Measurements from ENCODE around the gene DCD. TPM values are rescaled to one million over a fixed set of nuclear protein-coding genes. Genes with fewer than 3 reads are reported as not detected.

DCD gene
- total RNA-seq, 1 donor from 2014 or later = not detected

- no peak within 1 kb of the TSS for H3K4me2 ChIP-seq (ENCODE audit: low read length)
- Mint-ChIP-seq H3K9me3 (ENCODE audit: unreplicated experiment) (peaks cover 13% of the 10 kb centered on the region), H3K27ac (ENCODE audit: unreplicated experiment) (no peak within 1 kb of the TSS), H3K36me3 (ENCODE audit: low read depth, unreplicated experiment) (no peaks in the 10 kb centered on the region), H3K4me3 (ENCODE audit: unreplicated experiment) (no peak within 1 kb of the TSS), H3K4me1 (ENCODE audit: low read depth, unreplicated experiment) (no peaks in the 10 kb centered on the region), H3K27me3 (ENCODE audit: low read depth, unreplicated experiment) (peaks cover 31% of the 10 kb centered on the region)
- H3K4me3 ChIP-seq (ENCODE audit: insufficient read depth, low read depth, low read length) = no peak within 1 kb of the TSS
- H2AFZ ChIP-seq (ENCODE audit: low read depth, low read length) = no peak within 1 kb of the TSS
- H3K4me1 ChIP-seq (ENCODE audit: insufficient read depth, low read length) = no peaks in the 10 kb centered on the region
- DNase-seq (ENCODE audit: low read depth) = no peak
- H4K20me1 ChIP-seq (ENCODE audit: insufficient read depth, low read length) = no peaks in the 10 kb centered on the region
- no peak within 1 kb of the TSS for H3K27ac ChIP-seq (ENCODE audit: low read depth, low read length)
- no peak within 1 kb of the TSS for H3K9ac ChIP-seq (ENCODE audit: low read length)
- H3K9me3 ChIP-seq (ENCODE audit: insufficient read depth, low read depth, low read length) = peaks cover 2% of the 10 kb centered on the region
- no peak for FAIRE-seq
- TF ChIP-seq EZH2 (IDR thresholded peaks at IDR 0.05; ENCODE audit: insufficient read depth, low read length) = no peak
- no peak for TF ChIP-seq CTCF (IDR thresholded peaks at IDR 0.05; ENCODE audit: insufficient read depth, low read depth, low read length)
- no peaks in the 10 kb centered on the region for H3K79me2 ChIP-seq (ENCODE audit: insufficient read depth, low read length)
- no peaks in the 10 kb centered on the region for H3K27me3 ChIP-seq (ENCODE audit: insufficient read depth, low read length)
- H3K36me3 ChIP-seq (ENCODE audit: insufficient read depth, low read length) = no peaks in the 10 kb centered on the region
These were observed 13.4 kb downstream of the DCD start, which contains the start of gene LACRT for GRCh38 chr12:54634795-54635194. TSS of gene LACRT (minus strand) at chr12:54634895. CDS start at chr12:54634841, 54 bp downstream.

DNA sequence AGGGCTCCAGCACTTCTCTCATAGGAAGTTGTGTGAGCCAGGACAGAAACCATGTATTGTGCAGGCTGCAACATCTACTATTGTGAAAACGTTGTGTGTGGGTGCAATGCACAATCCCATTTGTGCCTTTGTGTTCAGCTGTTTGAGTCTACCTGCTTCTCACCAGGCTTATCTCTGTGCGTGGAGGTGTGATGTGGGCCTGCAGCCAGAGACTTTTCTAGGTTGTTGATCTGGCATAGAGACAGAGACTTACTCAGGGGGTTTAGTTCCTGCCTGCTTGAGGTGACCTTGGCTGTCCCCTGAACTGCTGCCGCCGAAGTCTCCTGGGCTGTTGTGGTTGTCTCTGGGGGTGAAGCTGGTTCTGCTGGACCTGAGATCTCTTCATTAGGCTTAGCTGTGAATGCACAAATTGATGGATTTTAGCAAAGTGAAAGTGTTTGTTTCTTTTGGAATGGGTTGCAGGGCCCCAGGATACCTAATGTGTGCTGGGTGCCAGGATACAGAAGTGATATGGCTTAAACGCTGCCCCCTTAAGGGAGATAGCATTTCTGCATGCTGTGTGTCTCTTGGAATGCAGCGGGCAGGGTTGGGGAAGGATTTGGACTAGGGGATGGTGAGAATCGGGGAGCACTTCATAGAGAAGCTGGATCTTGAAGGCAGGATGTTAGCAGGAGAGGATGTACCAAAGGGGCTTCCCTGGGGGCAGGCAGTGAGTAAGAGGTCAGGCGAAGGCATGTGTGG is 16.0 kb downstream of the DCD start:
- Mint-ChIP-seq H3K27me3 (ENCODE audit: low read depth, unreplicated experiment) (peaks cover 31% of the 10 kb centered on the region), H3K4me3 (ENCODE audit: unreplicated experiment) (no peak overlapping the region), H3K27ac (ENCODE audit: unreplicated experiment) (no peak overlapping the region), H3K4me1 (ENCODE audit: low read depth, unreplicated experiment) (no peaks in the 10 kb centered on the region), H3K36me3 (ENCODE audit: low read depth, unreplicated experiment) (no peaks in the 10 kb centered on the region), H3K9me3 (ENCODE audit: unreplicated experiment) (peaks cover 16% of the 10 kb centered on the region)
- H3K36me3 ChIP-seq (ENCODE audit: insufficient read depth, low read length) = no peaks in the 10 kb centered on the region
- DNase-seq (ENCODE audit: low read depth) = no peak
- H3K9ac ChIP-seq (ENCODE audit: low read length) = no peak overlapping the region
- H3K79me2 ChIP-seq (ENCODE audit: insufficient read depth, low read length) = no peaks in the 10 kb centered on the region
- H4K20me1 ChIP-seq (ENCODE audit: insufficient read depth, low read length) = no peaks in the 10 kb centered on the region
- no peak overlapping the region for H3K27ac ChIP-seq (ENCODE audit: low read depth, low read length)
- no peaks in the 10 kb centered on the region for H3K27me3 ChIP-seq (ENCODE audit: insufficient read depth, low read length)
- no peaks in the 10 kb centered on the region for H3K4me1 ChIP-seq (ENCODE audit: insufficient read depth, low read length)
- no peak overlapping the region for H2AFZ ChIP-seq (ENCODE audit: low read depth, low read length)
- no peak overlapping the region for H3K4me2 ChIP-seq (ENCODE audit: low read length)
- H3K4me3 ChIP-seq (ENCODE audit: insufficient read depth, low read depth, low read length) = no peak overlapping the region
- H3K9me3 ChIP-seq (ENCODE audit: insufficient read depth, low read depth, low read length) = no peaks in the 10 kb centered on the region
- FAIRE-seq = no peak
- TF ChIP-seq CTCF (IDR thresholded peaks at IDR 0.05; ENCODE audit: insufficient read depth, low read depth, low read length) (no peak), EZH2 (IDR thresholded peaks at IDR 0.05; ENCODE audit: insufficient read depth, low read length) (no peak)

DNA sequence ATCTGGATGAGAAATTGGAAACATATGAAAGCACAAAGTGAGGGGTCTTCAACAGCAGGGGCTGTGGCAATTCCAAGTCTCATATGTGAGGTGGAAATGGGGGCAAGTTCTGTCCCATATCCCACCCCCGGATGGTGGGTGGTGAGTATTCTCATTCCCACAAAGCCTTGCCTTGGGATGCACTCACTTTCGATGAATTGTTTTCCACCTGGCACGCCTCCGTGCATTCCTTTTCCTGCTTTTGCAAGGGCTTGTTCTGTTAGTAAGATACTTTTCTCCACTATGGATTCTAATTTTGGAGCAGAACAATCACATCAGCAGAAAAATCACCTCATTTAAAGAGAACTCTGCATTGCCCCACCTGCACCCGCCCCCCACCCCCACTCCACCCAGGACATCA is 16.6 kb downstream of the DCD start:
- TF ChIP-seq EZH2 (IDR thresholded peaks at IDR 0.05; ENCODE audit: insufficient read depth, low read length) (no peak), CTCF (IDR thresholded peaks at IDR 0.05; ENCODE audit: insufficient read depth, low read depth, low read length) (no peak)
- no peak overlapping the region for H3K4me3 Mint-ChIP-seq (ENCODE audit: unreplicated experiment)
- no peaks in the 10 kb centered on the region for H3K36me3 ChIP-seq (ENCODE audit: insufficient read depth, low read length)
- no peak overlapping the region for H3K27ac ChIP-seq (ENCODE audit: low read depth, low read length)
- no peaks in the 10 kb centered on the region for H3K36me3 Mint-ChIP-seq (ENCODE audit: low read depth, unreplicated experiment)
- no peaks in the 10 kb centered on the region for H3K4me1 ChIP-seq (ENCODE audit: insufficient read depth, low read length)
- H3K27me3 ChIP-seq (ENCODE audit: insufficient read depth, low read length) = no peaks in the 10 kb centered on the region
- no peaks in the 10 kb centered on the region for H3K9me3 ChIP-seq (ENCODE audit: insufficient read depth, low read depth, low read length)
- no peak overlapping the region for H2AFZ ChIP-seq (ENCODE audit: low read depth, low read length)
- H4K20me1 ChIP-seq (ENCODE audit: insufficient read depth, low read length) = no peaks in the 10 kb centered on the region
- DNase-seq (ENCODE audit: low read depth) (no peak), FAIRE-seq (no peak)
- peaks cover 18% of the 10 kb centered on the region for H3K9me3 Mint-ChIP-seq (ENCODE audit: unreplicated experiment)
- no peak overlapping the region for H3K9ac ChIP-seq (ENCODE audit: low read length)
- no peak overlapping the region for H3K27ac Mint-ChIP-seq (ENCODE audit: unreplicated experiment)
- no peak overlapping the region for H3K4me2 ChIP-seq (ENCODE audit: low read length)
- H3K4me1 Mint-ChIP-seq (ENCODE audit: low read depth, unreplicated experiment) = no peaks in the 10 kb centered on the region
- no peak overlapping the region for H3K4me3 ChIP-seq (ENCODE audit: insufficient read depth, low read depth, low read length)
- H3K27me3 Mint-ChIP-seq (ENCODE audit: low read depth, unreplicated experiment) = peaks cover 30% of the 10 kb centered on the region
- no peaks in the 10 kb centered on the region for H3K79me2 ChIP-seq (ENCODE audit: insufficient read depth, low read length)

Measured in astrocyte (in vitro differentiated cells and primary cell).